Caco-2 (cell line): ENCODE results near the gene FLCN. TPM values are rescaled to one million over a fixed set of nuclear protein-coding genes. Genes with fewer than 3 reads are reported as not detected.

ENCODE experiments used
- BruUV-seq: library from RNA; stranded (reverse); fragments of 400-500 nt; replicated peaks from 2 replicates; lab custom pipeline; 2021; lab: Mats Ljungman, UMichigan
- CTCF ChIA-PET: fragments of 300-600 bp; sonication (Branson Sonifier 250); formaldehyde crosslinking; loops from one replicate; lab custom pipeline; 2022; ENCODE audit warnings: antibody characterized with exemption; lab: Charles Lee
- POLR2A ChIA-PET: fragments of 300-600 bp; sonication (Branson Sonifier 250); formaldehyde crosslinking; loops from one replicate; lab custom pipeline; 2022; ENCODE audit warnings: antibody characterized with exemption; lab: Charles Lee
- DNase-seq, 2 experiments: peaks; one replicate each; pipeline versions ENCODE4 v3.0.0 to v3.0.0-alpha.2; 2020 to 2022
- H3K27me3 ChIP-seq: replicated peaks from 2 replicates; pipeline ENCODE4 v1.6.0; 2011; ENCODE audit warnings: low read length; ENCODE audit not compliant: control insufficient read depth, insufficient read depth
- H3K36me3 ChIP-seq: 2 replicates; pipeline ENCODE4 v1.5.1; 2011; ENCODE audit warnings: low read length; ENCODE audit not compliant: control insufficient read depth, insufficient read depth
- H3K4me1 ChIP-seq: fragments of 250-450 bp; sonication (Bioruptor Pico); 2 replicates; pipeline ENCODE4 v1.5.1; 2020; ENCODE audit warnings: mild to moderate bottlenecking
- H3K4me3 ChIP-seq: 2 replicates; pipeline ENCODE4 v1.5.1; 2011; ENCODE audit warnings: low read depth, mild to moderate bottlenecking, control low read depth, low read length
- H3K9me3 ChIP-seq: fragments of 250-450 bp; sonication (Bioruptor Pico); 2 replicates; pipeline ENCODE4 v1.5.1; 2020; ENCODE audit warnings: mild to moderate bottlenecking, moderate library complexity
- H3K27ac Mint-ChIP-seq: one replicate; pipeline ENCODE4 v1.8.0; 2022; ENCODE audit warnings: mixed read lengths; ENCODE audit not compliant: unreplicated experiment
- H3K27me3 Mint-ChIP-seq: one replicate; pipeline ENCODE4 v1.8.0; 2022; ENCODE audit warnings: mixed read lengths; ENCODE audit not compliant: insufficient read depth, unreplicated experiment
- H3K36me3 Mint-ChIP-seq: one replicate; pipeline ENCODE4 v1.8.0; 2022; ENCODE audit warnings: mild to moderate bottlenecking, mixed read lengths; ENCODE audit not compliant: insufficient read depth, unreplicated experiment
- H3K4me1 Mint-ChIP-seq: one replicate; pipeline ENCODE4 v1.8.0; 2022; ENCODE audit warnings: low read depth, mixed read lengths; ENCODE audit not compliant: unreplicated experiment
- H3K4me3 Mint-ChIP-seq: one replicate; pipeline ENCODE4 v1.8.0; 2022; ENCODE audit warnings: mild to moderate bottlenecking, moderate library complexity, mixed read lengths; ENCODE audit not compliant: unreplicated experiment
- H3K9me3 Mint-ChIP-seq: one replicate; pipeline ENCODE4 v1.8.0; 2022; ENCODE audit warnings: mixed read lengths; ENCODE audit not compliant: unreplicated experiment
- intact Hi-C: fragments of 100-400 bp; cut with micrococcal nuclease; formaldehyde crosslinking; loops from one replicate; pipeline ENCODE4 v1.10.0; 2022; ENCODE audit not compliant: unreplicated experiment
- total RNA-seq: library from RNA; stranded (reverse); gene quantifications from 2 replicates; pipeline ENCODE4 v1.2.3, GENCODE V29; 2022
- TF ChIP-seq, protein P1 (sequence below), 2 experiments: fragments of 200-600 bp in 1 of 2; IDR thresholded peaks; 1 replicate in 1 of 2; 2 replicates in 1 of 2; pipeline versions ENCODE4 v1.5.1 to v1.8.0; 2011 to 2022; ENCODE audit warnings: antibody characterized with exemption in 1 of 2, control low read depth in 1 of 2, inconsistent platforms in 1 of 2, low read depth in 1 of 2, low read length in 1 of 2, mild to moderate bottlenecking in 1 of 2, moderate library complexity in 1 of 2; ENCODE audit not compliant: insufficient read depth in 1 of 2, severe bottlenecking in 1 of 2, unreplicated experiment in 1 of 2

Gene FLCN
- total RNA-seq, 1 experiment from 2014 or later = 69.0 TPM

DNA sequence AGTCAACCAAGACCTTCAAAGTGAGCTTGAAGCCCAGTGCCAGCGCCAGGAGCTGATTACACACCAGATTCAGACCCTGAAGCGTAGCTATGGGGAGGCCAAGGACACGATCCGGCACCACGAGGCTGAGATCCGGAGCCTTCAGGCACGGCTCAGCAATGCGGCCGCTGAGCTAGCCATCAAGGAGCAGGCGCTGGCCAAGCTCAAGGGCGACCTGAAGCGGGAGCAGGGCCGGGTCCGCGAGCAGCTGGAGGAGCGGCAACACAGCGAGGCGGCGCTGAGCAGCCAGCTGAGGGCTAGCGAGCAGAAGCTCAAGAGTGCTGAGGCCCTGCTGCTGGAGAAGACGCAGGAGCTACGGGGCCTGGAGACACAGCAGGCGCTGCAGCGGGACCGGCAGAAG is 72.8 kb downstream of the FLCN start:
- Histone ChIP-seq H3K9me3 (no peaks in the 10 kb centered on the region), H3K4me1 (no peaks in the 10 kb centered on the region), H3K4me3 (no peak overlapping the region), H3K27me3 (no peaks in the 10 kb centered on the region), H3K36me3 (peaks cover 10% of the 10 kb centered on the region)
- DNase-seq = no peak
- H3K4me3 Mint-ChIP-seq = no peak overlapping the region
- intact Hi-C loops = no loop called here
- CTCF ChIA-PET = no interaction called here
- no TSS peak for BruUV-seq
- TF ChIP-seq, protein P1, sequence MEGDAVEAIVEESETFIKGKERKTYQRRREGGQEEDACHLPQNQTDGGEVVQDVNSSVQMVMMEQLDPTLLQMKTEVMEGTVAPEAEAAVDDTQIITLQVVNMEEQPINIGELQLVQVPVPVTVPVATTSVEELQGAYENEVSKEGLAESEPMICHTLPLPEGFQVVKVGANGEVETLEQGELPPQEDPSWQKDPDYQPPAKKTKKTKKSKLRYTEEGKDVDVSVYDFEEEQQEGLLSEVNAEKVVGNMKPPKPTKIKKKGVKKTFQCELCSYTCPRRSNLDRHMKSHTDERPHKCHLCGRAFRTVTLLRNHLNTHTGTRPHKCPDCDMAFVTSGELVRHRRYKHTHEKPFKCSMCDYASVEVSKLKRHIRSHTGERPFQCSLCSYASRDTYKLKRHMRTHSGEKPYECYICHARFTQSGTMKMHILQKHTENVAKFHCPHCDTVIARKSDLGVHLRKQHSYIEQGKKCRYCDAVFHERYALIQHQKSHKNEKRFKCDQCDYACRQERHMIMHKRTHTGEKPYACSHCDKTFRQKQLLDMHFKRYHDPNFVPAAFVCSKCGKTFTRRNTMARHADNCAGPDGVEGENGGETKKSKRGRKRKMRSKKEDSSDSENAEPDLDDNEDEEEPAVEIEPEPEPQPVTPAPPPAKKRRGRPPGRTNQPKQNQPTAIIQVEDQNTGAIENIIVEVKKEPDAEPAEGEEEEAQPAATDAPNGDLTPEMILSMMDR (IDR thresholded peaks at IDR 0.05; ENCODE audit: insufficient read depth in 1 of 2, low read depth in 1 of 2, low read length in 1 of 2, severe bottlenecking in 1 of 2, unreplicated experiment in 1 of 2) = no peak
- H3K36me3 Mint-ChIP-seq = peaks cover 93% of the 10 kb centered on the region
- no peaks in the 10 kb centered on the region for H3K9me3 Mint-ChIP-seq
- H3K27ac Mint-ChIP-seq = no peak overlapping the region
- no peaks in the 10 kb centered on the region for H3K27me3 Mint-ChIP-seq
- POLR2A ChIA-PET = no interaction called here
- no peaks in the 10 kb centered on the region for H3K4me1 Mint-ChIP-seq

Other genes starting within 250 kb of the FLCN start
- 284 and 311 TPM in 2 replicates for gene MPRIP, start 194.7 kb downstream of the FLCN start, total RNA-seq
- gene PLD6, start 30.8 kb downstream of the FLCN start, total RNA-seq = 7.1 and 8.0 TPM in 2 replicates
- gene COPS3, start 44.1 kb upstream of the FLCN start, total RNA-seq = 120 and 127 TPM in 2 replicates
- gene NT5M, start 66.2 kb upstream of the FLCN start, total RNA-seq = 0.86 and 1.3 TPM in 2 replicates
- 24.9 and 26.6 TPM in 2 replicates for gene MED9, start 239.8 kb upstream of the FLCN start, total RNA-seq